Subcutaneous abdominal adipose tissue (tissue), 5 donors: ENCODE data around the gene ABCC1.

Experiments used
- H3K27ac ChIP-seq: one replicate; pipeline ENCODE4 v1.7.0; 2013; ENCODE audit warnings: low read depth, mild to moderate bottlenecking, inconsistent platforms, low read length, moderate library complexity
- H3K27me3 ChIP-seq, 5 donors: one replicate each; pipeline ENCODE4 v1.7.0; 2013; ENCODE audit warnings: low read length in 5 of 5, inconsistent platforms in 1 of 5; ENCODE audit not compliant: control insufficient read depth in 5 of 5, insufficient read depth in 4 of 5
- H3K36me3 ChIP-seq, 5 donors: one replicate each; pipeline ENCODE4 v1.7.0; 2013; ENCODE audit warnings: low read length in 5 of 5; ENCODE audit not compliant: control insufficient read depth in 5 of 5, insufficient read depth in 5 of 5
- H3K4me1 ChIP-seq, 5 donors: one replicate each; pipeline ENCODE4 v1.7.0; 2013; ENCODE audit warnings: low read length in 5 of 5, mild to moderate bottlenecking in 3 of 5, moderate library complexity in 1 of 5; ENCODE audit not compliant: control insufficient read depth in 5 of 5, insufficient read depth in 5 of 5
- H3K4me3 ChIP-seq, 5 donors: one replicate each; pipeline ENCODE4 v1.7.0; 2013; ENCODE audit warnings: low read length in 5 of 5, low read depth in 1 of 5
- H3K9ac ChIP-seq, 5 donors: one replicate each; pipeline ENCODE4 v1.7.0; 2013; ENCODE audit warnings: low read length in 5 of 5, mild to moderate bottlenecking in 4 of 5, moderate library complexity in 3 of 5
- H3K9me3 ChIP-seq, 5 donors: one replicate each; pipeline ENCODE4 v1.7.0; 2013; ENCODE audit warnings: low read length in 5 of 5; ENCODE audit not compliant: control insufficient read depth in 5 of 5
- donor health status: healthy.
- donor health status: healthy.
- donor health status: healthy.
- donor health status: healthy.
- donor health status: healthy.

The ABCC1 gene

DNA sequence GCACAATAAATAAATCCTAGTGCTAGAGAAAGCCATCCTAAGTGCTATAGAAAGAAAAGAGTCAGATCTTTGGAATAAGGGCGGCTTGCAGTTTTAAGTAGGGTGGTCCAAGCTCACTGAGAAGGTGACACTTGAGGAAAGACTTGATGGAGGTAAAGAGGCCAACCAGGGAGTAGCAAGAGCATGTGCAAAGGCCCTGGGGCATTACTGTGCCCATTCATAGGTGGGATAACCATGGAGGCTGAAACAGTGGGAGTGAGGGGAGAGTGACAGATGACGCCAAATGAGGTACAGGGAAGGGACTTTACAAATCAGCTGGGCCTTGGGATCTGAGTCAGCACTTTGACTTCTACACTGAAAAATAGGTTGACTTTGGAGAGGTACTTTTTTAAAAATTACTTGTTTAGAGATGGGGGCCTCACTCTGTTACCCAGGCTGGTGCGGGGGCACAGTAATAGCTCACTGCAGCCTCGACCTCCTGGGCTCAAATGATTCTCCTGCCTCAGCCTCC is 115.5 kb downstream of the ABCC1 start:
- H3K4me1 ChIP-seq = peaks cover 0 to 6% (median 0%) of the 10 kb centered on the region in 5 donors
- no peak overlapping the region for H3K4me3 ChIP-seq
- H3K27me3 ChIP-seq = no peaks in the 10 kb centered on the region
- H3K27ac ChIP-seq = no peak overlapping the region
- H3K36me3 ChIP-seq = peaks cover 0 to 65% (median 27%) of the 10 kb centered on the region in 5 donors
- no peak overlapping the region for H3K9ac ChIP-seq
- no peaks in the 10 kb centered on the region for H3K9me3 ChIP-seq

DNA sequence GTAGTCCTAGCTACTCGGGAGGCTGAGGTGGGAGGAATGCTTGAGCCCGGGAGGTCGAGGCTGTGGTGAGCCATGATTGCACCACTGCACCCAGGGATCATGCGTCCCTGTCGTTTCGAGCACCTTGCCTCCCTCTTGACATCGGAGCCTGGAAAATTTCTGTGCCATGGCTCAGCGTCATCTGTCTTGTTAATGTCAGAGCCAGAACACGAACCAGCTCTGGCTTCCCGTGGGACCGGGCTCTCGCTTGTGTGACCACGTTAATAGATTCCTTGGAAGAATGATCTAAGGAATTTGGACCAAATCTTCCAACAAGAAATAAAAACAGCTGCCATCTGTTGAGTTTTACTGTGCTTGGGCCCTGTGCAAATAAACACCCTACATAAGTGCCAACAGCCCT is 117.7 kb downstream of the ABCC1 start:
- H3K4me3 ChIP-seq = no peak overlapping the region
- no peak overlapping the region for H3K9ac ChIP-seq
- H3K27ac ChIP-seq = no peak overlapping the region
- peaks cover 3 to 16% (median 8%) of the 10 kb centered on the region in 5 donors for H3K4me1 ChIP-seq
- H3K27me3 ChIP-seq = no peaks in the 10 kb centered on the region
- H3K9me3 ChIP-seq = no peaks in the 10 kb centered on the region
- H3K36me3 ChIP-seq = peaks cover 0 to 53% (median 26%) of the 10 kb centered on the region in 5 donors

DNA sequence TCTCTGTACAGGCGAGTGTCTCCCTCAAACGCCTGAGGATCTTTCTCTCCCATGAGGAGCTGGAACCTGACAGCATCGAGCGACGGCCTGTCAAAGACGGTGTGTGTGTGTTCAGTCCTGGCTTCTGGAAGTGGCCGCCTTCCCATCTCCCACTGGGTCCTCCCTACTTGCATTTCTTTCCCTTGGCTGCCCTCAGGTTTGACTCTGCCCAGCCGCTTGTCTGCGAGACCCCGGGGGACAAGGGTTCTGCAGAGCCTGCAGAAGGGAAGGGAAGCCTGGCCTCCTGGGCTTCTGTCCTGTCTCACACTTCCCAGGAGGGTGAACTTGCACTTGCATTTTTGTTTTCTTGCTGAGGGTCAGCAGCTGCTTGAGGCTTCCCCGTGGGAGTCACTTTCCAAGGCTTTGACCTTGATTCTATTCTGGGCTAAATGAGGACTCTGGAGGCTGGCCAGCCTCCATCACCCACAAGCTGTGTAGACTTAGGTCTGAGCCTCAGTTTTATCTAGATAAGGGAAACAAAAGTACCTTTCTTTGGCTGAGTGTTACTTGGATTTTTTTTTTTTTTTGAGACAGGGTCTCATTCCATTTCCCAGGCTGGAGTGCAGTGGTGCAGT is 122.3 kb downstream of the ABCC1 start:
- peak overlapping the region in 2 of 5 donors; percentile 6 to 35 for H3K4me3 ChIP-seq
- H3K9ac ChIP-seq = no peak overlapping the region
- H3K27me3 ChIP-seq = no peaks in the 10 kb centered on the region
- peaks cover 3 to 49% (median 35%) of the 10 kb centered on the region in 5 donors for H3K4me1 ChIP-seq
- H3K27ac ChIP-seq = no peak overlapping the region
- peaks cover 0 to 49% (median 31%) of the 10 kb centered on the region in 5 donors for H3K36me3 ChIP-seq
- H3K9me3 ChIP-seq = no peaks in the 10 kb centered on the region

GRCh38 chr16:16073001-16073545 is 123.7 kb downstream of the ABCC1 start:
- Histone ChIP-seq H3K4me3 (no peak overlapping the region), H3K9ac (no peak overlapping the region), H3K27ac (no peak overlapping the region), H3K36me3 (peaks cover 0 to 57% (median 35%) of the 10 kb centered on the region in 5 donors), H3K27me3 (no peaks in the 10 kb centered on the region), H3K9me3 (no peaks in the 10 kb centered on the region), H3K4me1 (peaks cover 3 to 43% (median 37%) of the 10 kb centered on the region in 5 donors)

DNA sequence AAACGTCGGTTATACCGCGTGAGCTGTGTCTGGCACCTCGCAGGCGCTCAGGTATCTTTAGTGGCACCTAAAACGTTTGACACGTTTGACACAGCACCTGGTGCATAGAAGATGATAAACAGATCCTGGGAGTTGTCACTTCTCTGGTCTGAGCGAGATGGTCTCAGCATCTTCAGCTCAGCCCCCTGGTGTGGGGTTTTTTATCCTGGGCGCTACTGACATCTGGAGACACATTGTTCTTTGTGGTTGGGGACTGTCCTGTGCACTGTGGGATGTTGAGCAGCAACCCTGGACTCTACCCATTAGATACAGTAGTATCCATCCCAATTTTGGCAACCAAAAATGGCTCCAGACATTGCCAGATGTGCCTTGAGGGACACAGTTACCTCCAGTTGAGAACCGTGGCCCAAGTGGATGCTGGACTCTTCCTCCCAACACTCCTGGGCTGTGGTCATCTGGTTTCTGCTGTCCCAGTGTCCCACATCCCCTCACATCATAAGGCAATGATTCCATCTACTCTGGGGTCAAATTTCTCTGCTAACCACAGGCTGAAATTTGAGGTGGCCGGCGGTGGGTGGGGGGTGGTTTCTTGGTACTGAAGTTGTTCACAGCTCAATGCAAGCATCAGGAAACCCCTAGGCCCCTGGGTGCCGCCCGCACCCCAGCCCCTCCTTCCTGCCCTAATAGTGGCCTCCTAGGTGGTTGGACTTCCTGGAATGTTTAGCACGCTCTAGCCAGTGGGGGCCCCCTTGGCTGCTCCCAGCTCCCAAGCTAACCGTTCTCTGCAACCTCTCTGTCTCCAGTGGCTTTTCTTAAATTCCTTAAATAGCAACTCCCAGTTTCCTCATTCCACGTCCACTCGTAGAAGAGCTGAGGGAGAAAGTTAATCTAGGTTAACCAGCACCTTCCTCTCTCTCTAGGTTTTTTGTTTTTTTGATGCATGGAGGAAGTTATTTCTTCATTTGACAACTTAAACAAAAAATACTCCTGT is 124.8 kb downstream of the ABCC1 start:
- peaks cover 0 to 61% (median 36%) of the 10 kb centered on the region in 5 donors for H3K36me3 ChIP-seq
- peak overlapping the region; percentile 30 for H3K27ac ChIP-seq
- no peaks in the 10 kb centered on the region for H3K9me3 ChIP-seq
- H3K4me3 ChIP-seq = no peak overlapping the region
- no peaks in the 10 kb centered on the region for H3K27me3 ChIP-seq
- H3K4me1 ChIP-seq = peaks cover 3 to 43% (median 37%) of the 10 kb centered on the region in 5 donors
- H3K9ac ChIP-seq = no peak overlapping the region

GRCh38 chr16:16075488-16076422 is 126.3 kb downstream of the ABCC1 start:
- Histone ChIP-seq H3K9me3 (no peaks in the 10 kb centered on the region), H3K9ac (peak overlapping the region in 1 of 5 donors; percentile 7), H3K4me3 (peak overlapping the region in 1 of 5 donors; percentile 4), H3K27ac (no peak overlapping the region), H3K36me3 (peaks cover 0 to 66% (median 48%) of the 10 kb centered on the region in 5 donors), H3K4me1 (peaks cover 3 to 43% (median 37%) of the 10 kb centered on the region in 5 donors), H3K27me3 (no peaks in the 10 kb centered on the region)

DNA sequence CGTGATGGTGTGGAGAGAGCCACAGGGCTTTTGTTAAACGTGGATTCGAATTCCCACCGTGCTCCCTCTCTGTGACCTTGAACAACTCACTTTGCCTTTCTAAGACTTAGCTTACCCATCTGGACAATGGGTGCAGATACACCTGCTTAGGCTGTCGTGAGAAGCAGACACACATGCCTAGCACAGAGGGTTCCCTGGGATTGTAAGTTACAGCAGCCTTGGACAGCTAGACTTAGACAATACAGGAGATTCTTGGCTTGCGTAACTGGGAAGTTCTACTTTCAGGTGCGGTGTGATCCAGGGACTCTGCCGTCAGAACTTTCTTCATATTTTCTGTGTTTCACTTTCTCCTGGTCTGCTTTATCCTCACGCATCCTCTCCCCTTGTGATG is 127.0 kb downstream of the ABCC1 start:
- H3K27ac ChIP-seq = no peak overlapping the region
- H3K4me1 ChIP-seq = peaks cover 3 to 41% (median 35%) of the 10 kb centered on the region in 5 donors
- H3K36me3 ChIP-seq = peaks cover 0 to 68% (median 48%) of the 10 kb centered on the region in 5 donors
- peak overlapping the region in 1 of 5 donors; percentile 7 for H3K9ac ChIP-seq
- H3K9me3 ChIP-seq = no peaks in the 10 kb centered on the region
- no peaks in the 10 kb centered on the region for H3K27me3 ChIP-seq
- peak overlapping the region in 1 of 5 donors; percentile 4 for H3K4me3 ChIP-seq

DNA sequence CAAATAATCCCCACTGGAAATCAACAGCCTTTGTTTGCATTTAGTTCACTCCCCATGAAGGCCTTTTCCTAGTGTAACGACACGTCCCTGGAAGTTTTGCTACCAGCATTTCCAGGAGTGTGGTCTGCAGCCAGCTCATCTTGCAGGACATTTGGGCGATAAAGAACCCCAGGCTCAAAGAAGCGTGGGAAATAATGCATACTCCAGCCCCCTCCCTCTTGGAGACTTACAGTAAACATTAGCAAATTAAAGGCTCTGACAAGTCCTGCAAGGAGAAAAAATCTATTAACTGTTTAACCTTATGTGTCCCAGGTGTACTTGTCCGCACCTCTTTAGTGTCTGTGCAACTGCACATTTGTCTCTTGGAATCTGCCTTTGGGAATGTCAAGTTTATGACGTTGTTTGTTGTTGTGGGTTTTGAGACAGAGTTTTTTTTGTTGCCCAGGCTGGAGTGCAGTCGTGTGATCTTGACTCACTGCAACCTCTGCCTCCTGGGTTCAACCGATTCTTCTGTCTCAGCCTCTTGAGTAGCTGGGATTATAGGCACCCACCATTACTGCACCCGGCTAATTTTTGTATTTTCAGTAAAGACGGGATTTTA is 131.1 kb downstream of the ABCC1 start:
- no peak overlapping the region for H3K4me3 ChIP-seq
- peaks cover 0 to 13% (median 13%) of the 10 kb centered on the region in 5 donors for H3K4me1 ChIP-seq
- no peak overlapping the region for H3K27ac ChIP-seq
- no peaks in the 10 kb centered on the region for H3K27me3 ChIP-seq
- no peak overlapping the region for H3K9ac ChIP-seq
- peaks cover 0 to 89% (median 61%) of the 10 kb centered on the region in 5 donors for H3K36me3 ChIP-seq
- peaks cover 3 to 9% (median 7%) of the 10 kb centered on the region in 5 donors for H3K9me3 ChIP-seq

DNA sequence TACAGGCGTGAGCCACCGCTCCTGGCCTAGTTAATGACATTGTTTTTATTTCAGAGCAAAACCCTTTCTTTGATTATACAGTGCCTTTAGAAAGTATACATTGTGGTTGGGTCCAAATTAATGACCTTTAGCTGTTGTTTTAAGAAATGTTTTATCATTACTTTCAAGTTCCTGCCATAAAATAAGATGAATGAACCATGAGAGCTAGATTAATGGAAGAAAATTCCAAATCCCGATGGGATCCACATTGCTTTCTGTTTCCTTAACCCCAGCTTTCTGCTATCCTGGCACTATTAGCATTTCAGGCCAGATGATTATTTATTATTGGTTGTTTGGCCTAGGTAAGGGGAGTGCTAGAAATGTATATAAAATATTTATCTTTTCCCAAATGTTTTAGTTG is 131.7 kb downstream of the ABCC1 start:
- no peak overlapping the region for H3K4me3 ChIP-seq
- peaks cover 0 to 89% (median 62%) of the 10 kb centered on the region in 5 donors for H3K36me3 ChIP-seq
- H3K4me1 ChIP-seq = peaks cover 0 to 8% (median 7%) of the 10 kb centered on the region in 5 donors
- no peak overlapping the region for H3K9ac ChIP-seq
- no peaks in the 10 kb centered on the region for H3K27me3 ChIP-seq
- peaks cover 3 to 9% (median 7%) of the 10 kb centered on the region in 5 donors for H3K9me3 ChIP-seq
- H3K27ac ChIP-seq = no peak overlapping the region
